Putamen (tissue), 1 donor: ENCODE data around the gene NRG2.
A peak's percentile ranks its signal among the peaks of the same experiment; 100 is the strongest.

Experiments
- DNase-seq: peaks from one replicate; pipeline ENCODE4 v3.0.0-alpha.2; 2016; ENCODE audit warnings: low spot score

NRG2 gene

DNA sequence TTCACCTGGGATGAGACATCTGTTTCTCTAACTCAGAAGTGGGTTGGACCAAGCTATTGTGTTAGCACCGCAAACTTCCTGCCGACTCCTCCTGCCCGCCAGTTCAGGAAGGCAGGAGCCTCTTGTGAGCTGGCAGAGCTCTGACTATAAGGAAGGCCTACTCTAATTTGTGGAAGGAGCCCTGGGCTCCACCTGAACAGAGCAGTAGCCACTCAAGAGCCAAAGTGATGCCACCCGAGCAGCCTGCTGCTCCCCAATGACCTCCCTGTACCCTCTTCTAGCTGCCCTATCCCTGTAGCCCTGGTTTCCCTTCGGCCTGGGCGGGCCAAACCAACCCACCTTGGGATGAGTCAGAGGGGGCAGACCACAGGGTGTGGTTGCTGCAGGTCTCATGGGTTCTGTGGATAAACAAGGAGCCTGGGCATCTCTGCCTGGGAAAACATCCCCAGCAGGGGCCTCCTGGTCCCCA is 165.9 kb downstream of the NRG2 start:
- DNase-seq: no peak

DNA sequence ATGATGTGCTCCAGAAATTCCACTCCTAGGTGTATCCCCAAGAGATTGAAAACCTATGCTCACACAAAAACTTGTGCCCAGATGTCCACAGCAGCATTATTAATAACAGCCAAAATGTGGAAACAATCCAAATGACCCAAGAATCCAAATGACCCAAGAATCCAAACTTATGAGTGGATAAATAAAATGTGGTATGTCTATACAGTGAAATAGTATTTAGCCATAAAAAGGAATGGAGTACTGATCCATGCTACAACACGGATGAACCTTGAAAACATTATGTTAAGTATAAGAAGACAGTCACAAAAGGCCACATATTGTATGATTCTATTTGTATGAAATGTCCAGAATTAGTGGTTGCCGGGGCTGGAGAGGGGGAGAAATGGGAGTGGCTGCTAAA is 167.1 kb downstream of the NRG2 start:
- DNase-seq: no peak

DNA sequence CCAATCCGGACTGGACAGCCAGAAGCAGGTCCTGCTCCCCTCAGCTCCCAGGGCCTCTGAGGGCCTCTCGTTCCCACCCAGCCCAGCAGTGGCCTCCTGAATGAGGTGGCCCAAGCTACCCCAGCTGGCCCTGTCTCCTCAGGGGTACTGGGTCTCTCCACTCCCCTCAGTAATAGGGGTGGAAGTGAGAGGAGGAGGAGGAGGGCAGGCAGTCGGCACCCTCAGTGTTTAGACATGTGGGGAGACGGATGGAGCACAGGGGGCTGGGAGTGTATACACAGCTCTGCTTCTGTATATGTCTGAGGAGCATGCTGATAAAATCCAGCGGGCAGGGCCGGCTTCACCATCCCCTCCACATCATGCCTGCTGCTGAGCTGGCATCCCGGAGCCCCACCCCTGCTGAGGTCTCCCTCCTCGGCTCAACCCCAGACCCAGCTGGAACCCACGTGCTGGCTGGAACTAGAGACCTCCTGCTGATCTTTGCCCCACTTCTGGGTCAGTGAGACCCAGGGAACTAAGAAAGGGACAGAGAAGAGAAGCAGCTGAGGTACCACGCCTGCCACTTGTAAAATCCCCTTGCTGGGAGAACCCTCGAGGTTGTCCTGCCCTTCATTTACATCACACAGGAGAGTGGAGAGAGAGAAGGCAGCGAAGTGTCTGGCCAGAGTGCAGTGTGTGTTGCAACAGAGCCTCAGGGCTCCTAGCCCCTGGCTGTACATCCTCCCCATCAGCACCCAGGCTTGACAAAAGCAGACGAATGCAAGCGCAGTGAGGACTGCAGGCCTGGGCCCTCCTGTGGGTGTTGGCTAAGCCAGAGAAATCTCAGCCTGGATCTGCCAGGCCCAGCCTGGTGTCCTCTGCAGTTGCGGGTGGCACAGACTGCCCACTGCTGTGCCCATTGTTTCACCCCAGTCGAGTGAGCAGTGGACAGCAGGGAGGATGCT is 170.0 kb downstream of the NRG2 start:
- no peak for DNase-seq

DNA sequence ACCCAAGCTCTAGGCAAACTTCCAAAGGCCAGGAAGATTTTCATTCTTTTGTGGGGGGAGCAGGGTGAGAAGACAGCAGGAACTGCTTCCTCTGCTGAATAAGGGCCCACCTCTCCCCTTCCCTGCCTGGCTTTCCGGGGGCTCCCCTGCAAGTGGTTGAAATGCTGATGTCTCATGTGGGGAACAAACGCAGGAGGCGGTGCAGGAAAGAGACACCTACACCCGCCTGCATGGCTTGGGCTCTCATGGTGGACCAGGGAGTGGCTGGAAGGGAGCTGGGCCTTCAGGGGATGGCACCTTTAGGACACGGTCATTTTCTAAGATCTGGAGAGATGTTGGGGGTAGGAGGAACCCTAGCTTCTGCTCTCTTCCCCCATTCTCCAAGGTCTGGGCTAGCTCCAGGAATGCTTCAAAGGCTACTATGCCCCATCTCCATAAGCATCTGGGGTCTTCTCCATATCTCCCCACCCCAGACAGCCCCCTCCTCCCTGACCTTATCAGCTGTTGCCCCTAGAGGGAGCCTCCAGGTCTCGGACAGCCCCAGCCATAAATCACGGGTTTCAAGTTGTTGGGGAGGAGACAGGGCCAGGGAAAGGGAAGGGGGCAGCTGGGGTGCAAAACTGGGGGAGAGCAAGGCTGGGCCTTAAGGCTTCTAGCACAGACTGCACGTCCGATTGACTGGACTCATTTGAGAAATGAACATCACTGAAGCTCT is 170.9 kb downstream of the NRG2 start:
- no peak for DNase-seq

DNA sequence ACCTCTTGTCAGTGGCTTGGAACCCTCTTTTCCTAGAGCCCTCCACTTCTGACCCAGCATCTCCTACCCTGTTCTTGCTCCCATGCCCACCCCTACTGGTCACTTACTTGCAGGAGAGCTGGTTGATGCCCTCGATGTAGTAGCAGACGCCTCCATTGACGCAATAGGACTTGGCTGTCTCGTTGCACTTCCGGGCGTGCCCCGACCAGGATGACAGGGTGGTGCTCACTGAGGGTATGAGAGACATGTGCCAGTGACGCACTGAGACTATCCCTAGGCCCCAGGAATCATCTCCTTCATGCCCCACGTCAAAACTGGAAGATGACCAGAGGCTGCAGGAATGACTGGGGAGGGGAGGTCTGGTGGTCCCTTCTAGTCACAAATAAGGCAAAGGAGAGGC is 171.5 kb downstream of the NRG2 start:
- DNase-seq: no peak

DNA sequence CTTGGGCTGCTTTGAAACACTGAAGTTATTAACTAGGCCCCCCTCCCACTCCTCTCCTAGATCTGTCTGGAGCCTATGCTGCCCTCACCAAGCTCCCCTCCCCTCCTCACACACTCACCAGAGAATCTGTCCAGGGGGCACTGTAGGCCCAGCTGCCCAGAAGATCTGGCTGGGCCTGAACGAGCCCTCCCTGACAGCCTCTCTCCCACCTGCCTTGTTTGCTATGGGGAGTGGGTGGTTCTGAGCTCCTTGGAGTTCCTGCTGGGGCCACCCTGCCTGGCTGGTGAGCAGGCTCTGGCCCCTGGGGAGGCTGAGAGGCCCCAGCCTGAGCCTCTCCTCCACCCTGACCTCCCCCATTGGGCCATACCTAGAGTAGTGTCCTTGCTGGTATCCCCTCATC is 172.4 kb downstream of the NRG2 start:
- no peak for DNase-seq

DNA sequence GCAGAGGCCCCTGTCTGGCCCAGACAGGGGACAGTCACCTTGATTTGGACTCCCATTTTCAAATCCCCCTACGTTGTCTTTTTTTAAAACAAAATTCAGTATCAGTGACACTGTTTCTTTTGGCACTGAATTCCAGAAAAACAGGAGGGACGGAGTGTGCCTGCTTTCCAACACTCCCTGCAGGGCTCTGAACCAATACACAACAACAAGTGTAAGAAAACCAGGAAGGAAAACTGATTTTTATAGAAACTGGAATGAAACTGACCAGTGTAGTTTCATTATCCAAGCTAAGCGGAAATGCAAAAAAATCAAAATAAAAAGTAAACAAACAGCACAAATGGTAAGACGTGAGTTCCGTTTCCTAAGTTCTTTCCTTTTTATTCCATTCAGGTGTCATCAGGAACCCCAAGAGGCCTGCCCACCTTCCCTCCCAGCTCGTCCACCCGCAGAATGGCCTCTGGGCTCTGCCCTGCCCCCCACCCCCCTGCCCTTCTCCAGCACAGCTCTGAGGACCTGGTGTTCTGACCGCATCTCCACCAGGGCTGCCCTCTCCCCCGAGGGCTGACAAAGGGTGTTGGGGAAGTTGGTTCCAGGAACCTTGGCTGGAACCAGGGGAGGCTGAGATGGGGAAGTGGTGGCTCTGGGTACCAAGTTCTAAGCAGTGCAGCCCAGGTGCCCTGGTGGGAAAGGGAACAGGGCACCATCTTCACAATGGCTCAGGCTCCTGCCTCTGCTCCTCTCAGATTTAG is 173.9 kb downstream of the NRG2 start:
- no peak for DNase-seq

DNA sequence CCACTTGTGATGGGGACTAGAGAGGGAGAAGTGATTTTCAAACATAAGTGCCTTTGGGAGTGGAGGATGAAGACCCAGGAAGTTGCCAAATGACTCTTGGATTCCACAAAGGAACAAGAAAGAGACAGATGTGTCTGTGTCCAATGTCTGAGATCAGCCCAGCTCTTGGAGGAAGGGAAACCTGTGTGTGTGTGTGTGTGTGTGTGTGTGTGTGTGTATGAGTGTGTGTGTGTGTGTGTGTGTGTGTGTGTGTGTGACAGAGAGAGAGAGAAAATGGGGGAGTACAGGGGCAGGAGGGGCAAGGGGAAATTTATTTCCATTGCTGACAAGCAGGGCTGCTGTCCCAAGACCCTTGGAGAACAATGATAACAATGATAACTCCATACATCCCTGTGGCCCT is 175.5 kb downstream of the NRG2 start:
- DNase-seq: no peak

DNA sequence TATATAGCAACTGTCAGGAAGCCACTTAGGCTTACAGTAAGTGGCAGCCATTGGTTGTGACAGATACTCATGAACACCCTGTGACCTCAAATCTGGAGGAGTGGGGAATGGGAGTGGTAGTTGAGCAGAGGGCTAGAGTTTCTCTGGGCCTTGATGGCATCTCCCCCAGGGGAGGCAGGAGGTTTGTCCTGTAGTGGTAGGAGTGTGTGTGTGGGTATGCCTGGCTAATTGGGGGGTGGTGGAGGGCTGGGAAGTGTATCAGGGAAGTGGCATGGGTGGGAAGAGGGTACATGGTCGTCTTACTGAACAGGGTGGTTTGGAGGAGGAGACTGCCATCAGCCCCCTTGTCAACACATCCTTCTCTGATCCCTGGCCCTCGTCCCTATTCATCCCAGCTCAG is 176.0 kb downstream of the NRG2 start:
- DNase-seq: no peak

DNA sequence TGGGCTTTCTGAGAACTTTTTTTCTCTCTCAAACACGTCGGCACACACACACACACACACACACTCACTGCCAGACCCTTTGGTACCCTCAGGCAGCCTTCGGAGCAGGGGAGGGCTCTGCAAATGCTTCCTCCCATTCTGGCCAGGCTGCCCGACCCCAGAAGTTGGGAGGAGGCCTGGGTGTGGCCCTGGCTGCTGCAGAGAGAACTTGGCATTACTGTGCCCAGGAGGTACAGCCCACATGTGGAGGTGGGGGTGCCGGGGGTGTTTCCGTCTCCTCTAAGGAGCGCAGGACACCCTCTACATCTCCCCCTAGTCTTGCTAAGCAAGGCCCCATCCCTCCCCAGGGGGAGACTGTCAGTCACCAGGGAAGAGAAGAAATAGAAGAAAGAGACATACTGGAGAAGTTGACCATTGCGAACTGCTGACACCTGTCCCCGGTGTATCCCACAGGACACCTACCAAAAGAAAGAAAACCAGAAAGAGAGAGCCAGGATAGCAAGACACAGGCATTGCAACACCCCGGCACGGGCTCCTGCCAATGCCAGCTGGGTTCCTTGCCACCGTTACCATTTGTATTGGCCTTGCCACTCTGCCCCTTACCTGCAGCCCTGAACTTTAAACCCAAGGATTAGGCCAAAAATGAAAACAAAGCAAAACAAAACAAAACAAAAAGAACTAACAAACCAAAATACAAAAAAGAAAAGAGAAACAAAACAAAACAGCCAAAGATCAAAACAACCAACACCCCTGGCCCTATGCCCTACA is 178.2 kb downstream of the NRG2 start:
- DNase-seq: no peak

DNA sequence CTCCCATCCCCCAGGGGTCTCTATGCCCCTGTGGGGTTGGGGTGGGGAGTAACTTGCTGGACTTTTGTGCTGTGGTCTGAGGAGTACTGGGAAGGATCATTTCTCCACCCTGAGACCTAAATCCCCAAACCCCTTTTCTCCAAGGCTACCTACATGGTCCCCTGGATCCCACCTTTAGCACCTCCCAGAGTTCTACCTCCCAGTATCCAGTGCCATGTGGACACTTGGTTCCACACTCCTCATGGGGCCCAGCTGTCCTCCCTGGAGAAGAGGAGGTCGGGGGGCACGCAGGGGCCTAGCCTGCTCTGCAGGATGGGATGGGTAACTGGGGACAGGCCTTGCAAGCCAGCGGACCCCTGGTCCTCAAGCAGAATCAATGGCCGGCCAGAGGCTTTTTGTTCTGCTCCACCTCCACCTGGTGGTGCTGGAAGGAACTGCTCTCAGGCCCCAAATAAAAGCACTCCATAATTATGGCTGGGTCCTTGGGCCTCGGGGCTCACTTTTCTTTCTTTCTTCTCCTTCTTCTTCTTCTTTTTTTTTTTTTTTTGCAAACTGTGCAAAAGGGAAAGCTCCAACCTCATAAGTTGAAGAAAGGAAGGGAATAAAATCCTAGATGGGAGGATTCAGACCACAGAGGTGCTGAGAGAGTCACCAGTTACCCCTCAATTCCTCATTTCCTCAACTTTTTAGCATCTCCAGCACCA is 179.1 kb downstream of the NRG2 start:
- peak; percentile 68 for DNase-seq

DNA sequence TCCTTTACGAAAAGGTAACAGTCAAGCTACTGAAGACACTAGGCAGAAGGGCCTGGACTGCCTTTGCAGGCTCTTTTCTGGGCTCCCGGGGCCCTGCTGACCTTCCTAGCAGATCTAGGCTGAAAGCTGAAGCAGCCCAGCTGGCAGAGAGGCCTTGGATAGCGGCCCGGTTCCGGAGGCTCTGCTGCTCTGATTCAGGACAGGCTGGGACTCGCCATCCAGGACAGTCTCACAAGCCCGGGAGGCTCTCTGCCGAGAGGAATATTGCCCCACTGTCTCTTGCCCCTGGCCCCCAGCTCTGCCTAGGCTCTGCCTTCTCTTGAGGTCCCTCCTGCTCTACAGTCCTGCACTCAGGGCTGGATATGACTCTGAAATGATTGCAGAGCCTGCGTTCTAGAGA is 179.7 kb downstream of the NRG2 start:
- DNase-seq: peak; percentile 82

DNA sequence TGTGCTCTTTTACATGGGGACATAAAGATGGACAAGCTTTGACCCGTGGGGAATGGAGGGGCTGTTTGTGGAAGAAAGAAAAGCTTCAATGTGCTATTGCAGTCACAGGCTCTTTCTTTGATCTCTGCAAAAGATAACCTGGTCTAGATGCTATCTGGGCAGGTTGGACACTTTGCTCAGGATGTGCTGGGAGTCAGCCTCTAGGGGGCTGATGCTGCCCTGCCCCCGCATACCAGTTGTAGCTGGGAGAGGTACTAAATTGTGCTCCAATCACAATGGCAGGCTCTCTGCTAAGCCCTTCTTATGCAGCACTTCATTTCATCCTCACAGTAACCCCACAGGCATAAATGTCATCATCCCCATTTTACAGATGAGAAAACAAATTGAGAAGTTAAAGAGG is 180.3 kb downstream of the NRG2 start:
- DNase-seq: no peak

DNA sequence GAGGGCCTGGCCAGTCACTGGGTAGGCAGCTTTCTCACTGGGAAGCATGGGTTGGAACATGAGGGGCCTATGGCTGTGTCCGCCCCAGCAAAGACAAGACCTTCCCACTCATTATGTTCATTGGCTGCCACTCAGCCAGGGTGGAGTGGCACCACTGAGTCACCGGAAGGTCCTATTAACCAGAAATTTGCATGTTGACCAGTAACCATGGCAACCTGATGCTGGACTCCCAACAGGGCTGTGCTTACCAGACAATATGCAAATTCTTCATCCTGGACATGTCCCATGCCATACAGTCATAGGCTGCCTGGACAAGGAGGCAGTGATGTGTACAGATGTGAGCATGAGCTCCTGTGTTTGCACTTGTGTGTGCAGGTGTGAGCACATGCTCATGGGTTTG is 180.8 kb downstream of the NRG2 start:
- DNase-seq: no peak

DNA sequence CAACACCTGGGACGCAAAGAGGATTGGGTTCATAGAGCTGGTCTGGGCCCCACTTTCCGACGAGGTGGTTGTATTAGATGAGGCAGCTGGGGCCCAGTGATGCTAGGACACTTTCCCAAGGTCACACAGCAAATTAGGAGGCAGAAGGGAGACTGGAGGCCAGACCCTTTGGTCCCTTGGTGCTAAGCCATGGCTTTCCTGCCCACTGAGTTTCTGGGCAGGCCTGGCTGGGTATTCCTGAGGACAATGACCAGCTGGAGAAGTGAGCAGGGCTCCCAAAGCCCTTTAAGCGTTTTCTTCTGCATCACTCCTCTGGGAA is 181.3 kb downstream of the NRG2 start:
- no peak for DNase-seq

DNA sequence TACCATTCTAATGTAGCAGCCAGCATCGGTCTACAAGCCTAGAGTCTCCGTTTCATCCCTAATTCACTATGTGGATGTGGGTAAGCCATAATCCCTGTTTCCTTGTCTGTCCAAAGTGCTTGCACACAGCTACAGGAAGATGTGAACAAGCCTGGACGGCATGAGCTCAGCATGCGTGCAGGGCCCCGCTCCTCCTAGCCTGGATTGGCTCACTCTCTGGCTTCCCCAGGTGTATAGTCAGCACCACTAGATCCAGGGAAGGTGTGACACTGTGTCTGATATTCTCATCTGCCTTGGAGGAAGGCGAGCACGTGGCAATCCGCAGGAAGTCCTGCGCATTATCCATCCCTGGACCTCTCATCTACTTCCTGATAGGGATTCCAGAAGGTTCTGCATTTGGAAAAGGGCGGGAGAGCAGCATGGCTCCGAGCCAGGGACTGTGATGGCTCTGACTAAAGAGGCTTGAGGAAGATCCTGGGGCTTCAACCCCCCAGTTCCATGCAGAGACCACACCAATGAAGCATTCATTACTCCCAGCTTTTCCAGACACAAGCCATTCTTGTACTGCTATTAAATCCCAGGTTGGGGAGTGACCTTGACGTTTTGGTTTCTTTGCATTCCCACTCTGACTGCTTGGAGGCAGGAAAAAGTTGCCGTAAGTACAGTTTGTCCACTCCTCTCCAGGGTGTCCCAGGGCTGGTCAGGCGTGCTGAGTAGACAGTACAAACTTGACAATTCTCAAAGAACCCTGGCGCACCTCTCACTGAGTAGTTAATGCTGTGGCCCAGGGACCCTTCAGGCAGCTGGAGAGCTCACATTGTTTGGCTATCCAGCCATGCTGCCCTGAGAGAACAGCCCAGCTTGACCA is 181.8 kb downstream of the NRG2 start:
- DNase-seq: no peak

DNA sequence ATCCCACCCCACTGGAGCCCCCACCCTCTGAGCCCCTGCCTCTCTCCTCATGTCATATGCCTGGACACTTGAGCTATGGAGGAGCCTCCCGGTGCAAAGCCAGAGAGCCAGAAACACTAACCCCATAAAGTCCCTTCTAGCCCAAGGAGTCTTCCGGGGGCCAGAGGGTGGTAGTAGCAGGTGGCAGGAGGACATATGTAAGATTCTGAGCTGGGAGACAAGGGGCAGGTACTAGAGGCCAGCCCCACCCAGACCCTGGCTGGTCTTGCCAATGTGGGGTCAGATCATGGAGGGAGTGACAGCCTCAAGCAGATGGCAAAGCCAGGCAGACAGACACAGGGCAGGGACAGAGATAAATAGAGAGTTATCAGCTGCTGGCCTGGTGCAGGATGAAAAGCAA is 184.1 kb downstream of the NRG2 start:
- DNase-seq: no peak

DNA sequence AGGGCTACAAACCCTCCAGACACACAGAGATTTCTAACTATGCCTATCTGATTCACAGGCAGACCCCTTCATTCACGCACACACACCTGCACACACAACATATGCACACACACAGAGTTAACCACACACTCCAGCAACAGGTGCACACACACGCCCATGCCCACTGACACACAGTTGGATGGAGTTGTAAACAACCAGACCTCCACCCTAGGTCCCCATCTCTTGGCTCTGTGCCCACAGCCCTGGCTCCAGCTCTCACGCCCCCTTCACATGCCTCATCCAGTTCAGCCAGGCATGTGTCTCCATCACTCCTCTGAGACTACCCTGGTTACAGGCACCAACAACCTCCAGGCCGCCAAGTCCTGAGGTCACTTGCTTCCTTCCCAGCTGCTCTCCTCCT is 186.4 kb downstream of the NRG2 start:
- DNase-seq: no peak

DNA sequence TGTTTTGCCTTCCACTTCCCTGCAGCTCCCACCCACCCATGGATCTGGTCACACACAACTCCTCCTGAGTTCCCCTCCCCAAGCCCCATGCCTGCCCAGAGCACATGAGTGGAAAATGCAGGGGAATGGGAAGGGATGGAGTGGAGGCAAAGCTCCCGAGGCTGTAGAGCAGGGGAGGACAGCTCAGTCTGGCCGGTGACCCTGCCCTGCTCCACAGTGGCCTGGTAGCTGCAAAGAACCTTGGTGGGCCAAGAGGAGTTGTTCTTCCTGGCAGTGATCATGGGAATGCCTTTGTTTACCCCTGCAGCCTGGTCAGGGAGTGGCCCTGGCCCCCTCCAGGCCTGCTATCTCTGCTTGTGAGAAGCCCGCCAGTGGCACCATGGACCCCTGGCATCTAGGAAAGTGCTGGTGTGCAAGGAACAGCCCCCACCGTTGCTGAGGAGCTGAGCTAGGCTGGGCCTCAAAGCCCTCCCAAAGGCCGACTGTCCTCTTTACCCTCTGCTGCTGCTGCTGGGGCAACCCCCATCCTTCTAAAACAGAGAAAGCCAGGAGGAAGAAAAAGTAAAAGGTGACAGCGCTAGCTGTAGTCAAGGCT is 187.1 kb downstream of the NRG2 start:
- DNase-seq: no peak

DNA sequence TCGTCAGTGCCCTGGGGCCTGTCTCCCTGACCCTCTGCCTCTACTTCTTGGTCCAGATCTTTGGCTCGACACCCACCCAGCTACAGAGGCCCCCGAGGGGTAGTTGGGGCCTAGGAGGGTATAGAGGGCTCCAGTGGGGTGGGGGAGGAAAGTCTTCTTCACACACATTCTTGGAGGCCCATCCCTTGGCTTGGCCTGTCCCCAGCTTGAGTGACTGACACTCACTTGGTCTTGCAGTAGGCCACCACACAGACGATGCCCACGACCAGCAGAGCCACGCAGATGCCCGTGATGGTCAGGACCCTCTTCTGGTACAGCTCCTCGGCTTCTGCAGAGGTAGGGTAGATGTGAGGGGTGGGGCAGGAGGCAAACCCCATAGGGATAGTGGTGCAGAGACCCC is 187.6 kb downstream of the NRG2 start:
- no peak for DNase-seq
